ENCODE results near the gene RIMS3.
"Not testable (repeated sequence)": the region's sequence is repeated elsewhere in the genome, so short reads cannot be mapped to it uniquely, and the experiment has no call there.

- not testable (repeated sequence) for TF ChIP-seq CTCF (optimal IDR thresholded peaks at IDR 0.05 in 1 of 3, IDR thresholded peaks at IDR 0.05 in 1 of 3, conservative IDR thresholded peaks at IDR 0.05 in 1 of 3; ENCODE audit: extremely low read depth in 1 of 3, insufficient read depth in 2 of 3, low read length in 3 of 3); EZH2 (IDR thresholded peaks at IDR 0.05; ENCODE audit: low read length)
These were observed 37.3 kb upstream of the RIMS3 start for GRCh38 chr1:40702810-40703209.

All from keratinocyte (primary cell).